Measurements from ENCODE around the gene ZFP62. TPM values are rescaled to one million over a fixed set of nuclear protein-coding genes. Genes with fewer than 3 reads are reported as not detected.

ZFP62 gene
- total and polyA plus RNA-seq, 2 of the 8 experiments (the other 6 are each of a cell fraction or from before 2014, with no cell fraction given) = 9.3 to 38.5 TPM

DNA sequence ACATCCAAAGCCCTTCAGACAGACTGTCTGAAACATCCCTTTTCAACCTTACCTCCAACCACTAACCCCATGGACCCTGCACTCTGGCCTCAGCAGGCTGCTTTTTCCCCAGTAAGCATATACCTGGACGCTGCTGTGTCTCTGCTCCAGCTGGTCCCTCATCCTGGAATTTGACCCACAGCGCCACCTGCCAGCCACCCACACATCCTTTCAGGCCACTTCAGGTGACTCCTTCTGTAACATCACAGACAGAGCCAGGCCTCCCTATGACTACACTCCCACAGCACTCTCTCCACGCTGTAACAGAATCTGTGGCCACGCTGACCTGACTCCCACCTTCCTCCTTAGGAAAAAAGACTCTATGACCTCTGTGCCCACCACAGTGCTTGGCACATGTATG lies 61.9 kb downstream of the ZFP62 start (continued):
- TF ChIP-seq, protein P1, sequence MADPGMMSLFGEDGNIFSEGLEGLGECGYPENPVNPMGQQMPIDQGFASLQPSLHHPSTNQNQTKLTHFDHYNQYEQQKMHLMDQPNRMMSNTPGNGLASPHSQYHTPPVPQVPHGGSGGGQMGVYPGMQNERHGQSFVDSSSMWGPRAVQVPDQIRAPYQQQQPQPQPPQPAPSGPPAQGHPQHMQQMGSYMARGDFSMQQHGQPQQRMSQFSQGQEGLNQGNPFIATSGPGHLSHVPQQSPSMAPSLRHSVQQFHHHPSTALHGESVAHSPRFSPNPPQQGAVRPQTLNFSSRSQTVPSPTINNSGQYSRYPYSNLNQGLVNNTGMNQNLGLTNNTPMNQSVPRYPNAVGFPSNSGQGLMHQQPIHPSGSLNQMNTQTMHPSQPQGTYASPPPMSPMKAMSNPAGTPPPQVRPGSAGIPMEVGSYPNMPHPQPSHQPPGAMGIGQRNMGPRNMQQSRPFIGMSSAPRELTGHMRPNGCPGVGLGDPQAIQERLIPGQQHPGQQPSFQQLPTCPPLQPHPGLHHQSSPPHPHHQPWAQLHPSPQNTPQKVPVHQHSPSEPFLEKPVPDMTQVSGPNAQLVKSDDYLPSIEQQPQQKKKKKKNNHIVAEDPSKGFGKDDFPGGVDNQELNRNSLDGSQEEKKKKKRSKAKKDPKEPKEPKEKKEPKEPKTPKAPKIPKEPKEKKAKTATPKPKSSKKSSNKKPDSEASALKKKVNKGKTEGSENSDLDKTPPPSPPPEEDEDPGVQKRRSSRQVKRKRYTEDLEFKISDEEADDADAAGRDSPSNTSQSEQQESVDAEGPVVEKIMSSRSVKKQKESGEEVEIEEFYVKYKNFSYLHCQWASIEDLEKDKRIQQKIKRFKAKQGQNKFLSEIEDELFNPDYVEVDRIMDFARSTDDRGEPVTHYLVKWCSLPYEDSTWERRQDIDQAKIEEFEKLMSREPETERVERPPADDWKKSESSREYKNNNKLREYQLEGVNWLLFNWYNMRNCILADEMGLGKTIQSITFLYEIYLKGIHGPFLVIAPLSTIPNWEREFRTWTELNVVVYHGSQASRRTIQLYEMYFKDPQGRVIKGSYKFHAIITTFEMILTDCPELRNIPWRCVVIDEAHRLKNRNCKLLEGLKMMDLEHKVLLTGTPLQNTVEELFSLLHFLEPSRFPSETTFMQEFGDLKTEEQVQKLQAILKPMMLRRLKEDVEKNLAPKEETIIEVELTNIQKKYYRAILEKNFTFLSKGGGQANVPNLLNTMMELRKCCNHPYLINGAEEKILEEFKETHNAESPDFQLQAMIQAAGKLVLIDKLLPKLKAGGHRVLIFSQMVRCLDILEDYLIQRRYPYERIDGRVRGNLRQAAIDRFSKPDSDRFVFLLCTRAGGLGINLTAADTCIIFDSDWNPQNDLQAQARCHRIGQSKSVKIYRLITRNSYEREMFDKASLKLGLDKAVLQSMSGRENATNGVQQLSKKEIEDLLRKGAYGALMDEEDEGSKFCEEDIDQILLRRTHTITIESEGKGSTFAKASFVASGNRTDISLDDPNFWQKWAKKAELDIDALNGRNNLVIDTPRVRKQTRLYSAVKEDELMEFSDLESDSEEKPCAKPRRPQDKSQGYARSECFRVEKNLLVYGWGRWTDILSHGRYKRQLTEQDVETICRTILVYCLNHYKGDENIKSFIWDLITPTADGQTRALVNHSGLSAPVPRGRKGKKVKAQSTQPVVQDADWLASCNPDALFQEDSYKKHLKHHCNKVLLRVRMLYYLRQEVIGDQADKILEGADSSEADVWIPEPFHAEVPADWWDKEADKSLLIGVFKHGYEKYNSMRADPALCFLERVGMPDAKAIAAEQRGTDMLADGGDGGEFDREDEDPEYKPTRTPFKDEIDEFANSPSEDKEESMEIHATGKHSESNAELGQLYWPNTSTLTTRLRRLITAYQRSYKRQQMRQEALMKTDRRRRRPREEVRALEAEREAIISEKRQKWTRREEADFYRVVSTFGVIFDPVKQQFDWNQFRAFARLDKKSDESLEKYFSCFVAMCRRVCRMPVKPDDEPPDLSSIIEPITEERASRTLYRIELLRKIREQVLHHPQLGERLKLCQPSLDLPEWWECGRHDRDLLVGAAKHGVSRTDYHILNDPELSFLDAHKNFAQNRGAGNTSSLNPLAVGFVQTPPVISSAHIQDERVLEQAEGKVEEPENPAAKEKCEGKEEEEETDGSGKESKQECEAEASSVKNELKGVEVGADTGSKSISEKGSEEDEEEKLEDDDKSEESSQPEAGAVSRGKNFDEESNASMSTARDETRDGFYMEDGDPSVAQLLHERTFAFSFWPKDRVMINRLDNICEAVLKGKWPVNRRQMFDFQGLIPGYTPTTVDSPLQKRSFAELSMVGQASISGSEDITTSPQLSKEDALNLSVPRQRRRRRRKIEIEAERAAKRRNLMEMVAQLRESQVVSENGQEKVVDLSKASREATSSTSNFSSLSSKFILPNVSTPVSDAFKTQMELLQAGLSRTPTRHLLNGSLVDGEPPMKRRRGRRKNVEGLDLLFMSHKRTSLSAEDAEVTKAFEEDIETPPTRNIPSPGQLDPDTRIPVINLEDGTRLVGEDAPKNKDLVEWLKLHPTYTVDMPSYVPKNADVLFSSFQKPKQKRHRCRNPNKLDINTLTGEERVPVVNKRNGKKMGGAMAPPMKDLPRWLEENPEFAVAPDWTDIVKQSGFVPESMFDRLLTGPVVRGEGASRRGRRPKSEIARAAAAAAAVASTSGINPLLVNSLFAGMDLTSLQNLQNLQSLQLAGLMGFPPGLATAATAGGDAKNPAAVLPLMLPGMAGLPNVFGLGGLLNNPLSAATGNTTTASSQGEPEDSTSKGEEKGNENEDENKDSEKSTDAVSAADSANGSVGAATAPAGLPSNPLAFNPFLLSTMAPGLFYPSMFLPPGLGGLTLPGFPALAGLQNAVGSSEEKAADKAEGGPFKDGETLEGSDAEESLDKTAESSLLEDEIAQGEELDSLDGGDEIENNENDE (IDR thresholded peaks at IDR 0.05; ENCODE audit: insufficient replicate concordance, low read length) = no peak
- TF ChIP-seq, protein P2, sequence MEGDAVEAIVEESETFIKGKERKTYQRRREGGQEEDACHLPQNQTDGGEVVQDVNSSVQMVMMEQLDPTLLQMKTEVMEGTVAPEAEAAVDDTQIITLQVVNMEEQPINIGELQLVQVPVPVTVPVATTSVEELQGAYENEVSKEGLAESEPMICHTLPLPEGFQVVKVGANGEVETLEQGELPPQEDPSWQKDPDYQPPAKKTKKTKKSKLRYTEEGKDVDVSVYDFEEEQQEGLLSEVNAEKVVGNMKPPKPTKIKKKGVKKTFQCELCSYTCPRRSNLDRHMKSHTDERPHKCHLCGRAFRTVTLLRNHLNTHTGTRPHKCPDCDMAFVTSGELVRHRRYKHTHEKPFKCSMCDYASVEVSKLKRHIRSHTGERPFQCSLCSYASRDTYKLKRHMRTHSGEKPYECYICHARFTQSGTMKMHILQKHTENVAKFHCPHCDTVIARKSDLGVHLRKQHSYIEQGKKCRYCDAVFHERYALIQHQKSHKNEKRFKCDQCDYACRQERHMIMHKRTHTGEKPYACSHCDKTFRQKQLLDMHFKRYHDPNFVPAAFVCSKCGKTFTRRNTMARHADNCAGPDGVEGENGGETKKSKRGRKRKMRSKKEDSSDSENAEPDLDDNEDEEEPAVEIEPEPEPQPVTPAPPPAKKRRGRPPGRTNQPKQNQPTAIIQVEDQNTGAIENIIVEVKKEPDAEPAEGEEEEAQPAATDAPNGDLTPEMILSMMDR (IDR thresholded peaks at IDR 0.05; ENCODE audit: control extremely low read depth in 1 of 3, insufficient read depth in 1 of 3, low read depth in 1 of 3, low read length in 3 of 3) = peak; percentile 73 to 85 (median 75)
- TF ChIP-seq CEBPB (IDR thresholded peaks at IDR 0.05; ENCODE audit: low read depth, low read length) (no peak), JUND (IDR thresholded peaks at IDR 0.05; ENCODE audit: low read length) (no peak), TAF1 (IDR thresholded peaks at IDR 0.05; ENCODE audit: low read depth, low read length) (no peak), RAD21 (IDR thresholded peaks at IDR 0.05 in 1 of 2, conservative IDR thresholded peaks at IDR 0.05 in 1 of 2; ENCODE audit: low read depth in 2 of 2, low read length in 2 of 2) (peak; percentile 61 to 71), YY1 (IDR thresholded peaks at IDR 0.05; ENCODE audit: low read depth, low read length) (0 out of 2 replicates have a peak, but pooled peaks have one; percentile 17)
- TF ChIP-seq, protein P3, sequence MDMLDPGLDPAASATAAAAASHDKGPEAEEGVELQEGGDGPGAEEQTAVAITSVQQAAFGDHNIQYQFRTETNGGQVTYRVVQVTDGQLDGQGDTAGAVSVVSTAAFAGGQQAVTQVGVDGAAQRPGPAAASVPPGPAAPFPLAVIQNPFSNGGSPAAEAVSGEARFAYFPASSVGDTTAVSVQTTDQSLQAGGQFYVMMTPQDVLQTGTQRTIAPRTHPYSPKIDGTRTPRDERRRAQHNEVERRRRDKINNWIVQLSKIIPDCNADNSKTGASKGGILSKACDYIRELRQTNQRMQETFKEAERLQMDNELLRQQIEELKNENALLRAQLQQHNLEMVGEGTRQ (IDR thresholded peaks at IDR 0.05; ENCODE audit: low read length) = no peak

Measured in H1 (cell line).